Measurements from ENCODE around the gene TKT.

DNA sequence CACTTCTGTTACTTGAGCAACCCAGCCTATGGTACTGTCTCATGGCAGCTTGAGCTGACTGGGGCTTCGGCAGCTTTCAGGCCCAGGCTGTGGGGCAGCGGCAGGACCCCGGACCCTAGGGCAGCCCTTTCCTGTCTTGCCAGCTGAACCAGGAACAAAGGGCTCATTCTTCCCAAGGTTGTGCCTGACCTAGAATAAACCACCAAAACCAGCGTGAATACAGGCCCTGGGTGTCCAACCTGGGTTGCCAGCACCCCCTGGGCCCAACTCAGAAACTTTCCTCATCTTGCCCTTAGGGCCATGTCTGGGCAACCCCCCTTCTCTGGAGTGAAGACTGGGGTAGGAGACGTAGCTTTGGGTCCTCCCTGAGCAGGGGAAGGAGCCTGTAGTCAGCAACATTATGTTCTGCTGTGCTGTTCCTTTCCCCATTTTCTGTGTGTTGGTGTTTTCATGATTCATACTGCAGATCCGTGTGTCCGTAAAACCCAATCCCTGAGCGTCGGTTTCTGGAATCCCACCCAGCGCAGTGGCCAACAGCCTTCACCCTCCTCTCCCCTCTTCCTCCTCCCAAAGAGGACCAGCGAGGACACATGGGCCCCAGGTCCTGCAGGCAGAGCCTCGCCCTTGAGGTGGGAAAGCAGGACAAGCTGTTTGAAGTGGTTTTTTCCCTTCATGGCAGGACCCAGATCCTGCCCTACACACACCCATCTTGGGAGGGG is 33.5 kb downstream of the TKT start:
- TF ChIP-seq RAD21 (IDR thresholded peaks at IDR 0.05; ENCODE audit: low read length) (no peak), RFX5 (IDR thresholded peaks at IDR 0.05; ENCODE audit: low read depth, low read length) (no peak), POLR2A (IDR thresholded peaks at IDR 0.05; ENCODE audit: low read depth, low read length) (no peak), FOS (IDR thresholded peaks at IDR 0.05; ENCODE audit: low read depth, low read length) (no peak), MXI1 (IDR thresholded peaks at IDR 0.05; ENCODE audit: borderline replicate concordance, low read depth, low read length) (no peak), MAZ (IDR thresholded peaks at IDR 0.05; ENCODE audit: borderline replicate concordance, low read depth, low read length) (no peak), SMC3 (IDR thresholded peaks at IDR 0.05; ENCODE audit: low read depth, low read length) (no peak)
- TF ChIP-seq, protein P1, sequence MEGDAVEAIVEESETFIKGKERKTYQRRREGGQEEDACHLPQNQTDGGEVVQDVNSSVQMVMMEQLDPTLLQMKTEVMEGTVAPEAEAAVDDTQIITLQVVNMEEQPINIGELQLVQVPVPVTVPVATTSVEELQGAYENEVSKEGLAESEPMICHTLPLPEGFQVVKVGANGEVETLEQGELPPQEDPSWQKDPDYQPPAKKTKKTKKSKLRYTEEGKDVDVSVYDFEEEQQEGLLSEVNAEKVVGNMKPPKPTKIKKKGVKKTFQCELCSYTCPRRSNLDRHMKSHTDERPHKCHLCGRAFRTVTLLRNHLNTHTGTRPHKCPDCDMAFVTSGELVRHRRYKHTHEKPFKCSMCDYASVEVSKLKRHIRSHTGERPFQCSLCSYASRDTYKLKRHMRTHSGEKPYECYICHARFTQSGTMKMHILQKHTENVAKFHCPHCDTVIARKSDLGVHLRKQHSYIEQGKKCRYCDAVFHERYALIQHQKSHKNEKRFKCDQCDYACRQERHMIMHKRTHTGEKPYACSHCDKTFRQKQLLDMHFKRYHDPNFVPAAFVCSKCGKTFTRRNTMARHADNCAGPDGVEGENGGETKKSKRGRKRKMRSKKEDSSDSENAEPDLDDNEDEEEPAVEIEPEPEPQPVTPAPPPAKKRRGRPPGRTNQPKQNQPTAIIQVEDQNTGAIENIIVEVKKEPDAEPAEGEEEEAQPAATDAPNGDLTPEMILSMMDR (conservative IDR thresholded peaks at IDR 0.05; ENCODE audit: low read depth, low read length): no peak
- TF ChIP-seq, protein P2, sequence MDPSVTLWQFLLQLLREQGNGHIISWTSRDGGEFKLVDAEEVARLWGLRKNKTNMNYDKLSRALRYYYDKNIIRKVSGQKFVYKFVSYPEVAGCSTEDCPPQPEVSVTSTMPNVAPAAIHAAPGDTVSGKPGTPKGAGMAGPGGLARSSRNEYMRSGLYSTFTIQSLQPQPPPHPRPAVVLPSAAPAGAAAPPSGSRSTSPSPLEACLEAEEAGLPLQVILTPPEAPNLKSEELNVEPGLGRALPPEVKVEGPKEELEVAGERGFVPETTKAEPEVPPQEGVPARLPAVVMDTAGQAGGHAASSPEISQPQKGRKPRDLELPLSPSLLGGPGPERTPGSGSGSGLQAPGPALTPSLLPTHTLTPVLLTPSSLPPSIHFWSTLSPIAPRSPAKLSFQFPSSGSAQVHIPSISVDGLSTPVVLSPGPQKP (IDR thresholded peaks at IDR 0.05; ENCODE audit: borderline replicate concordance, low read depth, low read length): no peak

All from IMR-90 (cell line).